SK-MEL-5 (cell line): Measurements from ENCODE around the gene RBM38. TPM values are rescaled to one million over a fixed set of nuclear protein-coding genes. Genes with fewer than 3 reads are reported as not detected.
"Not testable (repeated sequence)": the region's sequence is repeated elsewhere in the genome, so short reads cannot be mapped to it uniquely, and the experiment has no call there.

Experiments used
- DNase-seq: peaks from one replicate; pipeline ENCODE4 v3.0.0-alpha.2; 2016; ENCODE audit warnings: low read depth, low spot score
- in situ Hi-C: cut with HindIII; loops from 2 replicates; pipeline ENCODE4 v1.10.0; 2016; ENCODE audit warnings: low sequenced_read_pairs, high pct_unique_total_duplicates, low pct_unique_long_range_greater_than_20kb
- total RNA-seq: library from RNA; depleted of rRNA; stranded (reverse); fragments of >200 nt; shearing (Covaris generic); gene quantifications from 2 replicates; pipeline ENCODE4 v1.2.3, GENCODE V29; 2014

RBM38 gene
- total RNA-seq, 1 experiment from 2014 or later, result 13.7 TPM

DNA sequence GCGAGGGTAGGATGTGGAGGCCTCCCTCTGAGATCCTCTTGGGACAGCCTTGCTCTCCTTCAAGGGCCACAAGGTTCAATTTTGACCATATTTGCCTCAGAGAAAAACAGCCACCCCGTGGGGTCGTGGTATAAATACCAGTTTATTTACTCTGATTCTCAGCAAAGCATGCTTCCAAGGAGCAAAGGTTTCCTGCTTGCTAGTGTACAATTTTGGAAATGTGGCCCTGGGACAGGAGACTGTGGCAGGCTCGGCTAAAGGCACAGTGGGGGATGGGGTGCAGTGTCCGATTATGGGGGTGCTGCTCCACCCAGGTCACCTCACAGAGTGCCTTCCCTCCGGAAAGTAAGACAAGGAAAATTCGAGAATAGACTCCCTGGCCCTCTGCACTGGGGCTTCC lies 31.1 kb downstream of the RBM38 start:
- DNase-seq, result no peak
- in situ Hi-C loops, result no loop called here

DNA sequence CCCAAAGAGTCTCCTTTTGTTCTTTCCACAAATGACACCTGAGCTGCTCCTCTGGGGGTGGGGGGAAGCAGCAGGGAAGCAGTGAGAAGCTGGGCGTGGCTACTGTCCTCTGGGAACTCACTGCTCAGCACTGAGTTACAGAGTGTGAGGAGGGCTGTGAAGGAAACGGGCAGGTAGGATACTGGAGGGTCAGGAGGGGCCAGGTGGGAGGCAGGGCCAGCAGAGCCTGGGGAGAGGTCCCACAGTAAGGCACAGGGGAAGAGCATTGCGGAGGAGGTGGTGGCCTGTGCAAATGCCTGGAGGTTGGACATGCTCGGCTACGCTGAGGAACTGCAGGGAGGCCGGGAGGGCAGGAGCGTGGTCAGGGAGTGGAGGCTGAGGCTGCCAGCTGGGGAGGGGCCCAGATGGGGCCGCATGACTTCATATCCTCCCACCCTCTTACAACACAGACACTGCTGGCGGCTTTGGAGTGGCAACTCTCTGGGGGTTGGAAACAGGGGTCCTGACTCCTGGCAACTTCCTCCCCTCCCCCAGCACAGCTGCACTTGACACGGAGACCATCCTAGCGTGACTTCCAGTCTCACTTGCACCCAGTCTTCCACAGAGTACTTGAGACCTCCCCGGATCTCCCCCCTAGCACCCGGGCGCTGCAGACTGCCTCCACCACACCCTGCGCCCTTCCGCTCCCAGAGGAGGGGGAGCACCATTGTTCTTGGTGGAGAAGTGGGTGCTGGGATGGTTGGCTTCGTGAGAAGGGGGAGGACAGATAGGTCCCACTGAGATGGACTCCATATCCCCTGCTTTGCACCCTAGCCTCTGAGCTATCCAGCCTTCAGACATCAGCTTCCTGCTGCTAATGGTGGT lies 34.2 kb downstream of the RBM38 start:
- no peak for DNase-seq
- in situ Hi-C loops, result no loop called here

DNA sequence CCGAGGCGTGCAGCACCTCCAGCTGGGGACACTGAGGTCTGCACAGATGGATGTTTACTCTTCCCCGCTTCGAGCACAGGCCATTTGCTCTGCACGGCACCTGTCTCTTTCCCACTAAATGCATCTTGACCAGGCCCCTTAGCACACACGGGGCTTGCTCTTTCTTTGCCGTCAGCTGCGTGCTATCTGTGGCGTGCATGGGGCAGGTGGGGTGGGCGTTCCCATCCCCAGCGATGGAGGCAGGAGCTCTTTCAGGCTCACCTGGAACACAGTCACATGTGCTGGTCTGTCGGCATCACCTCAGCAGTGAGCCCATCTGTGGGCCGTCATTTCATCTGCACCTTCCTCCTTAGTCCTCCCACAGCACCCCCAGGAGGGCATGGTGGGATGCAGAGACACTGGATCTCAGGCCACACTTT lies 35.1 kb downstream of the RBM38 start:
- no peak for DNase-seq
- in situ Hi-C loops, result no loop called here

DNA sequence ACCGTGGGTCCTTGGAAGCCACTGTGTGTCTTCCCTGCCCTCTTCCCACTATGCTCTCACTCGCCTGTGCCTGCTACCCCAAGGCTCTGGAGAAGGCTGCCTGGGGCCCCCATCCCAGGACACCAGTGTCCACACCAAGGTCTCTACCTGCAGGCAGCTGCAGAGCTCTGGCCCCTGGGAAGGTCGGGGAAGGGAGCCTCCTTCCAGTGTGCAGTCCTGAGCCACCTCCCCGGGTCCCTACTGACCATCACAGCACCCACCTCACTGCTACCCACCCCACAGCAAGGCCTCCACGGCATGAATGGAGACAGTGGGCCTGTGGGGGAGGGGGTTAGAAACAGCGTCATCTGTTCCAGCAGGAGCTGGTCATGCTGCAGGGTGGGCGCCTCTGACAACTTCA lies 35.6 kb downstream of the RBM38 start:
- in situ Hi-C loops, result no loop called here

GRCh38 chr20:57428324-57429158 lies 37.3 kb downstream of the RBM38 start:
- in situ Hi-C loops, result no loop called here
- DNase-seq, result no peak

More for the DNA sequence above, 35.6 kb downstream of the RBM38 start:
- no peak for DNase-seq

DNA sequence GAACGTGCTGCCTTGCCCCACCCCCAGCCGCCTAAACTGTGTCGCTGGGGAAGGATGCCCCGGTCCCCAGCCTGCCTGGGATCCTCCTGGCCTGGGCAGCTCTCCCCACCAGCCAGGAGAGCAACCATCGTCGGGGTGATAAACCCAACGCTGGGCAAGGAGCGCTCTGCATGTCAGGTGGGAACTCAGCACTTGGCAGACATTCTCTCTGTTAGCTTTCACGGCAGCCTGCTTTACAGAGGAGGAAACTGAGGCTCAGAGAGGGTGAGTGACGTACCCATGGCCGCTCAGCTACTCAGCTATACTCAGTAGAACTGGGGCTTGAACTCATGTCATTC lies 37.9 kb downstream of the RBM38 start:
- DNase-seq, result no peak
- in situ Hi-C loops, result no loop called here

GRCh38 chr20:57429580-57430200 lies 38.5 kb downstream of the RBM38 start:
- DNase-seq, result peak; percentile 21
- in situ Hi-C loops, result no loop called here

DNA sequence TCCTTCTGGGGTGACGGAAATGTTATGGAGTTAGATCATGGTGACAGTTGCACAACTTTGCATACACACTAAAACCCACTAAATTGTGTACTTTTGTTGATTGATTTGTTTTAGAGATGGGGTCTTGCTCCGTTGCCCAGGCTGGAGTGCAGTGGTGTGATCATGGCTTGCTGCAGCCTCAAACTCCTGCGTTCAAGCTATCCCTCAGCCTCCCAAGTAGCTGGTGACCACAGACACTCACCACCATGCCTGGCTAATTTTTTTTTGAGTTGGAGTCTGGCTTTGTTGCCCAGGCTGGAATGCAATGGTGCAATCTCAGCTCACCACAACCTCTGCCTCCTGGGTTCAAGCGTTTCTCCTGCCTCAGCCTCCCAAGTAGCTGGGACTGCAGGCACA lies 39.0 kb downstream of the RBM38 start:
- in situ Hi-C loops, DNase-seq: not testable (repeated sequence)

GRCh38 chr20:57431539-57431835 lies 40.3 kb downstream of the RBM38 start:
- in situ Hi-C loops, result no loop called here
- no peak for DNase-seq

- in situ Hi-C loops, result no loop called here
Measured at GRCh38 chr20:57432480-57432861, 41.3 kb downstream of the RBM38 start.

DNA sequence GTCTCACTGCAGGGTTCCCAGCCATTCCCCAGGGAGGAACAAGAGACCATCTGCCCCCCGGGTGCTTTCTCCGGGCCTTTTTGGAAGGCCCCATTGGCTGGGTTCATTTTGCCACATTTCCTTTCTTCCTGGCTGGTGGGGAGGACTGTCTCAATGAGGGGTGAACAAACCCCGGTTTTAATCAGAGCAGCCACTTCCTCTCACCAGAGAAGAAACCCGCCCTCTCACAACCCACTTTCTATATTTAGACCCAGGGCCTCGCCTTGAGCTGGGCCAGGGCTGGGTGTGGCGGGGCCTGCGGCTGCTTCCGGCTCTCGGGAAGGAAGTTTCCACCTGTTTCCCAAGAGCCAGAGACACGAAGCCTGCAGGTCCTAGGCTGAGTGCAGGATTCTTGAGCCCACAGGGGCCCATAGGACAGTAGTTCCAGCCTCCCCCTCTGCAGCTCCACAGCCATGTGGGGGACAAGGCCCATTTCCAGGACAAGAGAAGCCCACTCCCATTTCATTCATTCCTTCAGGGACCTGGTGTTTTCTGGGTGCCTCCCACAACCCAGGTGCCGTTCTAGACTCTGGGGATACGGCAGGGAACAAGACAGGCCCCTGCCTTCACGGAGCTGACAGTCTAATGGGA lies 41.8 kb downstream of the RBM38 start:
- in situ Hi-C loops, result no loop called here

More at GRCh38 chr20:57432480-57432861, 41.3 kb downstream of the RBM38 start:
- no peak for DNase-seq

DNA sequence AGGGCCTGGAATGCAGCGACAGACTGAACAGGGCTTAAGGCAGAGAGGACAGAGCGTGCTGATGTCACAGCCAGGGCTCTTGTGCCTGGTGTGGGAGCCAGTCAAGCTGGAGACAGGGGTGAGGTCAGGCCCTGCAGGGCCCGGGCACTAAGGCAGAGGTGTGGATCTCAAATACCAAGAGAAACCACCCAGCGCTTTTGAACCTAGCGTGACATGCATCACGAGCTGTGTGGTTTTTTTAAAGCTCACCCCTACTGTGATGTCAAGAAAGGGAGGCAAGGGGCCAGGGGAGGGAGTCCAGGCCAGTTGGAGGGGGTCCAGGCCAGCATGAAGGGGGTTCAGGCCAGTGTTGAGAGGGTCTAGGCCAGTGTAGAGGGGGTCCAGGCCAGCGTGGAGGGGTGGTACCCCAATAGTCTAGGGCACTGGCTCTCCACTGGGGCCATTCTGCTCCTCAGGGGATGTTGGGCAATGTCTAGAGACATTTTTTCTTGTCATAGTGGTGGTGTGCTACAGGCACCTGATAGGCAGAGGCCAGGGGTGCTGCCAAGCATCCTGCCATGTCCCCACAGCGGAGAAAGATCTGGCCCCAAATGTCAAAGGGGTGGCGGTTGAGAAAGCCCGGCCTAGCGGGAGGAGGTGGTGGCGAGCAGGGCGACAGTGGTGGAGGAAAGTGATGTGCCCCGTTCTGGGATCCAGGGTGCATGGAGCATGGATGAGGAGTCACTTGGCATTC lies 42.6 kb downstream of the RBM38 start:
- in situ Hi-C loops, result no loop called here
- no peak for DNase-seq

More for the DNA sequence above, 41.8 kb downstream of the RBM38 start:
- DNase-seq, result no peak

DNA sequence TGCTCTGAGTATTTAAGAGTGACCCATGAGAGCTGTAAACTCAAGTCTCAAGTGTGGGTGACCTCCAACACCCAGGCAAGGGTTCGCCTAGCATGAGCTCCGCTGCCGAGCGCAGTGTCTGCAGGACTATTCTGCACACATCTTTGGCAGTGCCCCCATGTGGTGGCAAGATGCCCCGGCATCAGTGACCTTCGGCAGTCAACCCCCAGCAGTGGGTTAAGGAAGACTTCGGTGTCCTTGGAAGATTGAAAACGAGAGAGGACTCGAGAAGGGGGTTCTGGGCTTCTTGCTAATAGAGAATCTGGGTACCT lies 43.1 kb downstream of the RBM38 start:
- DNase-seq, result peak; percentile 46
- in situ Hi-C loops, result no loop called here

- no peak for DNase-seq
- in situ Hi-C loops, result no loop called here
Measured at GRCh38 chr20:57435105-57435497, 43.9 kb downstream of the RBM38 start.

DNA sequence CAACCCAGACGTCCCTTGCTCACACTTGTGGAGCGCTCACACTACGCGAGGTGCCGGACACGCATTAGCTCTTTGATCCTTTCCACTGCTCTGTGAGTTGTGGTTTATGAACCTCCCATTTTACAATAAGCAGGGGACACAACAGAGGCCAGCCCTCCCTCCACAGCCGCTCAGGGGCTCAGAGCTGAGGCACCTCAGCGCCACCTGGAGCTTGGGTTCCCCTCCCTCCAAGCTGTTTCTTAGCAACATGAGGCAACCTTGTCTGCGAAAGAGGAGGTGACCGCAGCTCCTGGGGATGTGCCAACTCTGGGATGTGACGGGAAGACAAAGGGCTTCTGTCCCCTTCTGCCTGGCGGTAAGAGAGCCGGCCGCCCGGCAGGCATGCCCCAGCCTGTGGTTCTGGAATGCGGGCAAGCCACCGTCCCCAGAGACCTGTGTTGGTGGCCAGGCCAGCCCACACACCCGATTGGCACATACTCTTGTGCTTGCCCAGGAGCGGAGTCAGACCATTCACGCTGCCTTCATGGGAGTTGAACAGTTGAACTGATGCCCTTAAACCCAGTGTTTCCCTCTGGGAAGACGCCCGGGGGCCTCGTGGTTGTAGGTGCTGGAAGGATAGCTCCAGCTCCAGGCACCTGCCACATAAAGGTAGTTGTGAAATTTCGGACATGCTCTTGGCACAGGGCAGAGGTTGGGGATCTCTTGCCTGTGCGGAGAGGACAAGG lies 44.5 kb downstream of the RBM38 start:
- DNase-seq, result peak; percentile 66
- in situ Hi-C loops, result no loop called here

- DNase-seq, result no peak
- in situ Hi-C loops, result no loop called here
Measured at GRCh38 chr20:57436223-57436545, 45.0 kb downstream of the RBM38 start.

DNA sequence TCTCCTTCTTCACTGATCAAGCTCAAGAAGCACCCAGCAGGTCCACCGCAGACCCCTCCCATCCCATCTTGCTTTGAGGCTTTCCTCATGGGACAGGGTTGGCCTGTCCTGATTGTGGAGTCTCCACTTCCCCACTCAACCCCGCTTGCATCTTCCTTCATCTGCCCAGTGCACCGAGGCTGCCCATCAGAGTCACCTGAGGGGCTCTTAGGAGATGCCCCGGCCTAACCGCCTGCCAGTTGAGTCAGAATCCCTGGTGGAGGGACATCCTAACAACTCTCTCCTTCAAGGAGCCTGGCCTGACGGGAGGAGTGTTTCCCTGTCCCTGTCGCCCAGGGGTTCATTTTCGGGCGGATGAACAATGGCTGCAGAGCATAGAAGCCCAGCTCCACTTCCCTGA lies 46.1 kb downstream of the RBM38 start:
- no peak for DNase-seq
- in situ Hi-C loops, result no loop called here
